Measurements from ENCODE around the gene NR1D2. TPM values are rescaled to one million over a fixed set of nuclear protein-coding genes. Genes with fewer than 3 reads are reported as not detected.

Gene NR1D2
- 5.4 to 7.1 TPM (median 6.6 TPM) in 5 replicates for total RNA-seq (2022; extraction: Qiagen RNA extraction)

GRCh38 chr3:23944861-23945662 is at the start of gene NR1D2:
Gene NR1D2 (plus strand): TSS chr3:23945286. CDS start chr3:23945579, 293 bp downstream.

GRCh38 chr3:23916886-23917678 is 28.0 kb upstream of the NR1D2 start, which contains the start of the genes NKIRAS1 and RPL15:
Gene NKIRAS1 (minus strand): TSS chr3:23916990. CDS start chr3:23910904, 6,086 bp downstream.
Gene RPL15 (plus strand): TSS chr3:23917132. CDS start chr3:23917860, 728 bp downstream.

Other genes starting within 250 kb of the NR1D2 start
- 94.2 to 103 TPM (median 95.5 TPM) in 5 replicates for gene UBE2E1, start 139.3 kb upstream of the NR1D2 start, total RNA-seq (2022; extraction: Qiagen RNA extraction)
- gene NKIRAS1, start 28.3 kb upstream of the NR1D2 start, total RNA-seq (2022; extraction: Qiagen RNA extraction) = 7.9 to 10.5 TPM (median 9.2 TPM) in 5 replicates
- gene RPL15, start 28.2 kb upstream of the NR1D2 start, total RNA-seq (2022; extraction: Qiagen RNA extraction) = 2,894 to 3,109 TPM (median 2,991 TPM) in 5 replicates

All from A549 treated with CORT108297 at 1 μM for 4 hours (cell line).